ENCODE results near the gene MAPK14.
"Not testable (repeated sequence)": the region's sequence is repeated elsewhere in the genome, so short reads cannot be mapped to it uniquely, and the experiment has no call there.

MAPK14 gene

GRCh38 chr6:36070252-36070651, 42.6 kb downstream of the MAPK14 start:
- DNase-seq = no peak

DNA sequence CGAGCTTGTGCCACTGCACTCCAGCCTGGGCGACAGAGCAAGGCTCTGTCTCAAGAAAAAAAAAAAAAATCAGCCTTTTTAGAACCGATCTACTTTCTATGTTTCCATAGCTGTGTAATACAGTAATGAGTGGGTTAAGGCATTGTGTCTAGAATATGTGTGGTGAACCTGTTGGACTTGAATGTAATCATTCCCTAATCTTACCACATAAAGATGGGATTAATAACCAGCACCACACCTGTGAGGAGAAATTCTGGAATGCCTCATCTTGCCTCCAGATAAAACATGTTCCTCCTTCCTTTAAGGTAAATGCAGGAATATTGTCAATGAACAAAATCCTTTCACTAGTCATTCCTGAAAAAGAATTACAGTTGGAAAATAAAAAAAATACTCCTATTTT, 43.7 kb downstream of the MAPK14 start:
- no peak for DNase-seq

GRCh38 chr6:36071714-36072113, 44.1 kb downstream of the MAPK14 start:
- DNase-seq = no peak

DNA sequence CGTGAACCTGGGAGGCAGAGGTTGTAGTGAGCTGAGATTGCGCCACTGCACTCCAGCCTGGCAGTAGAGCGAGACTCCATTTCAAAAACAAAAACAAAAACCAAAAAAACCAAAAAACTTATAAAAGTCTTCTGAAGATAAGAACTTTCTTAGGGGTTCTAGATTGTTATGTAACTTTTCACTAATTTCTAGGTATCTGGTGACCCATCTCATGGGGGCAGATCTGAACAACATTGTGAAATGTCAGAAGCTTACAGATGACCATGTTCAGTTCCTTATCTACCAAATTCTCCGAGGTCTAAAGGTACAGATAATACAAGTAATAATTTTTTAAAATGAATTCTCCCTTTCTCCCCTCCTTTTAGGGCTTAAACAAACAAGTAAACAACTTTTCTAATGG, 45.1 kb downstream of the MAPK14 start:
- DNase-seq = no peak

DNA sequence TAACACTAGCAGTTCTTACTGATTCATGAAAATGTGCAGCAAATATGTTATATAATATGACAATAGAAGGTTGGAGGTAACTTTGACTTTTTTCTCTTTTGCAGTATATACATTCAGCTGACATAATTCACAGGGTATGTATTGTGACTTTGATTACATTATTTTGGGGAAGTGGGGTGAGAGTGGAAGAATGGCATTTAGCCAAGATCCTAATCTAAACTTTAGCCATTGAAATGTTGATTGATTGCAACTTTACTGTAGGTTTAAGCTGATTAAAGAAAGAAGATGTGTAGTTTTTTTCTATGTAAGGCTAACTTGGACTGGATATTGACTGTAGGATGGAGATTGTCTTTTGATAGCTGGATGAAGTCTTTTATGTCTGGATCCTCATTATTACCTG, 46.0 kb downstream of the MAPK14 start:
- DNase-seq = no peak

DNA sequence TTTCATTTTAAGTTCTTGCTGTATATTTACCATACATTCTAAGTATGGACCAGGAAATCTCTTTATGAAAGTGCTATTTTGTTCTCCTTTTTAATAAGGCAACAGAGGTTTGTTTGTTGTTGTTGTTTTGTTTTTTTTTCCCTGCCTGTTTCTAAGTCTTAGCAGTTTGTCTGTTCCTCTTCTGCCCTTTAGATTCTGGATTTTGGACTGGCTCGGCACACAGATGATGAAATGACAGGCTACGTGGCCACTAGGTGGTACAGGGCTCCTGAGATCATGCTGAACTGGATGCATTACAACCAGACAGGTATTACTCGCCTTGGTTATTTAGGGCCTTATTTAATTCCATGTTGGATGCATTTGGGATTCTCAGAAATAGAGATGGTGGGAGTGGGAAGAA, 48.0 kb downstream of the MAPK14 start:
- no peak for DNase-seq

GRCh38 chr6:36076178-36077063, 48.8 kb downstream of the MAPK14 start:
- no peak for DNase-seq

GRCh38 chr6:36078159-36078558, 50.6 kb downstream of the MAPK14 start:
- no peak for DNase-seq

DNA sequence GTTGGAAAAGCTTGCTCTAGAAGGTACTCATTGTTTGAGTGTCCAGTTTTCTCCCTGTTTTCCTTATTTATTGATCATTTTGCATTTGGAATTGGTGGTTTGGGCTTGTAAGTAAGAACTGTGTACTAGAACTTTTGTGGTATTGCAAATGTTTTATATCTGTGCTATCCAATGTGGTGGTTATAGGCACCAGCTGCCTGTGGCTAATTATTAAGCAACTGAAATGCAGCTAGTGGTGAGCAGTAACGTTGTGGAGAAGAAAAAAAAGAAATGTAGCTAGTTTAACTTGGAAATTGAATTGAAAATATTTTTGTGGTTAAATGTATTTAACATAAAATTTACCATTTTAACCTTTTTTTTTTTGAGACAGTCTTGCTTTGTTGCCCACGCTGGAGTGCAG, 52.0 kb downstream of the MAPK14 start:
- no peak for DNase-seq

DNA sequence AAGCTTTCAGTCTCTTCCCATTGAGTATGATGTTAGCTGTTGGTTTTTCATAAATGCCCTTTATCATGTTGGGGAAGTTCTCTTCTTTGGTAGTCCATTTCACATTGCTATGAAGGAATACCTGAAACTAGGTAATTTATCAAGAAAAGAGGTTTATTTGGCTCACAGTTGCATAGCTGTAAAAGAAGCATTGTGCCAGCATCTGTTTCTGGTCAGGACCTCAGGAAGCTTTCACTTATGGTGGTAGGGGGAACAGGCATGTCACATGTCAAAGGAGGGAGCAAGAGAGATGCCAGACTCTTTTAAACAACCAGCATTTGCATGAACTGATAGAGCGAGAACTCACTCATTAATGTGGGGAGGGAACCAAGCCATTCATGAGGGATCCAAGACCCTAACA, 54.7 kb downstream of the MAPK14 start:
- no peak for DNase-seq

GRCh38 chr6:36083446-36083845, 55.8 kb downstream of the MAPK14 start:
- no peak for DNase-seq

DNA sequence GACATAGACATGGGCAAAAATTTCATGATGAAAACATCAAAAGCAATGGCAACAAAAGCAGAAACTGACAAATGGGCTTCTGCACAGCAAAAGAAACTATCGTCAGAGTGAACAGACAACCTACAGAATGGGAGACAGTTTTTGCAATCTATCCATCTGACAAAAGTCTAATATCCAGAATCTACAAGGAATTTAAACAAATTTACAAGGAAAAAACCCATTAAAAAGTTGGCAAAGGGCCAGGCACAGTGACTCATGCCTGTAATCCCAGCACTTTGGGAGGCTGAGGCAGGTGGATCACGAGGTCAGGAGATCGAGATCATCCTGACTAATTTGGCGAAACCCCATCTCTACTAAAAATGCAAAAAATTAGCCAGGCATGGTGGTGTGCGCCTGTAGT, 60.6 kb downstream of the MAPK14 start:
- not testable (repeated sequence) for DNase-seq

DNA sequence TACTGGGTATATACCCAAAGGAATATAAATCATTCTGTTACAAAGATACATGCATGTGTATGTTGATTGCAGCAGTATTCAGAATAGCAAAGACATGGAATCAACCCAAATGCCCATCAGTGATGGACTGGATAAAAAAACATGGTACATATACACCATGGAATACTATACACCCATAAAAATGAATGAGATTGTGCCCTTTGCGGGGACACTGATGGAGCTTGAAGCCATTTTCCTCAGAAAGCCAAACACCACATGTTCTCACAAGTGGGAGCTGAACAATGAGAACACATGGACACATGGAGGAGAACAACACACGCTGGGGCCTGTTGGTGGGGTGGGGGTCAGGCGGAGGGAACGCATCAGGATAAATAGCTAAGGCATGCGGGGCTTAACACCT, 61.4 kb downstream of the MAPK14 start:
- DNase-seq = no peak

DNA sequence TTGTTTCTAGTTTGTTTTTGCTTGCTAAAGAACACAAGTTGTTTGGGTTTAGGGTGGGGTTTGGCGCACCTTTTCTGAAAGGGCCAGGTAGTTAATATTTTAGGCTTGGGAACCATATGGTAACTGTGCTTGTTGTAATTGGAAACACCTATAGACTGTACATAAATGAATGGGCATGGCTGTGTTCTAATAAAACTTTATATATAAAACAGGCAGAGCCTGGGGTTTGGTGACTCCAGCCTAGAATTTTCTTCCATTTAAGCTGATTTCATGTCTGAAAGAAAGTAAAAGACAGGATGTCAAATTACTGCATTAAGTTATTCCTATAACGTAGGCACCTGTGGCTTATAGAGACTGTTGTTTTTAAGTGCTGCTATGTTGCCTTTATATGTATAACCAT, 66.6 kb downstream of the MAPK14 start:
- DNase-seq = no peak

DNA sequence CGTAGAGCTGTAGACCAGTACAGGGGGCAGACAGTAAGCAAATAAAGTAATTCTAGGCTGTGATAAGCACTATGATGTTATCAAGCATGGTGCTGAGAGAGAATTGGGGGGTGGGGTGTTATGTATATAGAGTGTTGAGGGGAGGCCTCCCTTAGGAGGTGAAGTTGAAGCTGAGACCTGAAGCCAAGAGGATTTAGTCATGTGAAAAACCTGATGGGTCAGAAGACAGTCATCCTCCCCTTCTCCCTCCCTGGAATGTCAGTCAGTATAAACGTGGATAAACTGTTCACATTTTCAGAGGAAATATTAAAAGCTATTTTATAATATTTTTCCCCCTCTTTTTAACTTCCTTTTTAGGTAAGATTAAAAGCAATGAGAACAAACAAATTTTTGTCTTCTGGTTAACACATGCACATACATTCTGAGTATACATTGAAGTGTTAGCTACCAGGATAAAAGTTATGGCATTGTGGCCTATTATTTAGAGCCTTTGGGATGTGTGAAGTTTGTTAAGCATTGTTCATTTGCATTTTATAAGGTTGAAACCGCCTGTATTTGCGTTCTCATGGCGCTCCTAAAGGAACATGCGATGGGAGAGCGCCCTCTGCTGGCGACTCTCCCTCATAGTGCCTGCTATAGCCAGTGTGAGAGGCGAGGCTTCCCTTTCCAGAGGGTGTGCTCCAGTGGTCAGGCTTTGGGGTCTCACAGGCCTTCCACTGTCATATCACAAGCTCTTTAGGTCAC, 67.3 kb downstream of the MAPK14 start:
- DNase-seq = peak; percentile 89

GRCh38 chr6:36095497-36096391, 68.1 kb downstream of the MAPK14 start:
- no peak for DNase-seq

- no peak for DNase-seq
These were observed 70.8 kb downstream of the MAPK14 start for GRCh38 chr6:36098253-36098919.

- no peak for DNase-seq
These were observed 71.5 kb downstream of the MAPK14 start for GRCh38 chr6:36098920-36099647.

DNA sequence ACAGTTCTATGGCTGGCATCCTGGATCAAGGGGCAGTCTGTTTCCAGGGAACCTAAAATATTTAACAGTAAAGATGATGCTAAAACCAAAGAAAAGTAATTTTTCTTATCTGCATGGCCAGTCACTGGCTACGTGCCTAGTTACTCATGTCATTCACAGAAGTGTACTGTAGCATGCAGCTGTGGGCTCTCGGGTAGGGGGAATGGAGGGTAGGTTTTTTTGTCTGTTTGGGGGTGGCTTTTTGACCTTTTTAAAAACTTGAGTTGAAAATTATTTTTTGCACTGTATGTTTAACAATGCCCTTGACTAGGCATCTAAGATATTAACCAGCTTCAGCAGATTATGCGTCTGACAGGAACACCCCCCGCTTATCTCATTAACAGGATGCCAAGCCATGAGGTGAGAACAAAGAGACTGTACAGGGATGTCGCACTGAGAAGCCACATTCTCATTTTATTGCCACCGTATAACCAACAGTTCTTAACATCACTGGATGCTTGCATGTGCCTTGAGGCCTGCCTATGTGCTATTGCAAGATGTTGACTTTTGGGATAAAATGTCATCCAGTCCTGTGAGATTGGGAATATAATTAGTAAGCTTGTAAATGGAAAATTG, 72.4 kb downstream of the MAPK14 start:
- no peak for DNase-seq

DNA sequence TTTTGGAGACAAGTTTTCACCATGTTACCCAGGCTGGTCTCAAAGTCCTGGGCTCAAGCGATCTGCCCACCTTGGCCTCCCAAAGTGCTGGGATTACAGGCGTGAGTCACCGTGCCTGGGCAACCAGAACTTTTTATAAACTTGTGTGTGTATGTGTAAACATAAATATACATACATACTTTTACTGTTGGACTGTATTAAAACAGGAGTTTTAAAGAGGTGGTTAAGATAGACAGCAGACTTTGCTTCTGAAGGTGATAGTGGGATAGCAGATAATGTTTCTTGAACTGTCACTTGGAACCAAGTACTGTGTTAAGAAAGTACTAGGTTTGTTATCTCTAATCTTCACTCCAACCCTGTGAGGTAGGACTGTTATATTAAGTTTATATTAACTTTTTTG, 74.1 kb downstream of the MAPK14 start:
- no peak for DNase-seq

DNA sequence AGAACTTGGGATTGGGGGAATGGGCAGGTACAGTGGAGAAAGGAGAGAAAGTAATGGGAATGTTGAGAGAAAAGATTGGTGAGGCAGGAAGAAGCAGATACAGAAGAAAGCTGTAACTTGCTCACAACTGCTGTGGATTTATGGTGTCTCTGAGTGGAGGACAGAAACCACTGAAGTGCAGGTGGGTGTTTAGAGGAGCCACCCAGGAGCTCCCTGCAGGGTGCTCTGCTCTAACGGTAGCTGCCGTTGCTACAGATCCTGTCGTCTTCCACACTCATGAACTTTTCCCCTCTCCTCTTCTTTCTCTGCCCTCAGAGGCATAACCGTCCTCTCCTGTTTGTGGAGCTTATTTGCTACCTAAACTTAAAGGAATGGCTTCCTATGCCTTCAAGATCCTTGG, 75.2 kb downstream of the MAPK14 start:
- no peak for DNase-seq

- no peak for DNase-seq
These were observed 77.2 kb downstream of the MAPK14 start for GRCh38 chr6:36104836-36105235.
